H1 (cell line): Measurements from ENCODE around the gene FMNL2. TPM values are rescaled to one million over a fixed set of nuclear protein-coding genes. Genes with fewer than 3 reads are reported as not detected.

ENCODE experiments used
- ASH2L ChIP-seq: fragments of 200-600, 300-600 bp; sonication (generic); IDR thresholded peaks from one replicate; pipeline ENCODE4 v1.7.1; 2017; ENCODE audit warnings: low read length
- CHD7 ChIP-seq: fragments of 300-600 bp; sonication (generic); IDR thresholded peaks from 2 replicates; pipeline ENCODE4 v1.7.1; 2012; ENCODE audit warnings: low read length, moderate library complexity, mild to moderate bottlenecking, inconsistent platforms; ENCODE audit not compliant: insufficient replicate concordance
- SIN3A ChIP-seq, 2 experiments: IDR thresholded peaks in 1 of 2; conservative IDR thresholded peaks in 1 of 2; 2 replicates each; pipeline ENCODE4 v1.6.1; 2011 to 2012; ENCODE audit warnings: low read length in 2 of 2, improper control_type of control experiment in 1 of 2, low read depth in 1 of 2, mild to moderate bottlenecking in 1 of 2
- TAF7 ChIP-seq: optimal IDR thresholded peaks from 2 replicates; pipeline ENCODE3; 2011; ENCODE audit warnings: low read depth, mild to moderate bottlenecking, inconsistent platforms, low read length, moderate library complexity, borderline replicate concordance
- polyA plus RNA-seq, 7 experiments: library from polyadenylated mRNA; depleted of rRNA in 3 of 7; stranded (reverse) in 5 of 7; unstranded in 2 of 7; fragments of >200 nt in 5 of 7; fragments of 200-250 nt in 2 of 7; gene quantifications; 1 replicate in 5 of 7; 2 replicates in 1 of 7; 4 replicates in 1 of 7; pipeline versions ENCODE4 v1.2.1 to v1.2.3, GENCODE V29; 2011 to 2013; ENCODE audit warnings: missing spikeins in 2 of 7, mixed read lengths in 2 of 7
- total RNA-seq: library from RNA; stranded (reverse); fragmentation: NEBNext Ultra II Directional; extraction: Animal tissue kit (Norgen Biotek cat#: 25700); gene quantifications from 2 replicates; pipeline ENCODE4 v1.2.1, GENCODE V29; 2021

Gene FMNL2
- total and polyA plus RNA-seq, 2 of the 8 experiments (the other 6 are each of a cell fraction or from before 2014, with no cell fraction given) = 15.5 to 45.1 TPM

DNA sequence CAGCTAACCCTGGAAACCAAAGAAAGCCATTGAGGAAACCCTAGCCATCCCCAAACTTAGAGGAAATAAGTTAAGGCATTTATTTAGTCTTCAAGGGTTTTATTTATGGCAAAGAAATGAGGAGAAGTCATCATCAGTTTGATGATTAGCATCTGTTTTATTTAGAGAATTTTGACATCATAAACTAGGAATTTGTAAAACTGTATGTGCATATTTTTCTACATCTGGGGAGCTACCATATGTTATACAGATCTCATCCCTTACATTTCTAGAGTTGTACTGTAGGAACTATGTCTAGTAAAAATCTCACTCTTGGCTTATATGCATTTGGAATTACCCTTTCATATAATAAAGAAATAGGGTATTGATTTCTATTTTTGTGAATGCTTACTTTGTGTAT, 48.7 kb downstream of the FMNL2 start (continued):
- TF ChIP-seq CHD7 (no peak), SIN3A (conservative IDR thresholded peaks at IDR 0.05 in 1 of 2, IDR thresholded peaks at IDR 0.05 in 1 of 2; ENCODE audit: low read depth in 1 of 2, low read length in 2 of 2) (no peak), TAF7 (no peak), ASH2L (no peak)
